GM19025 (cell line): Measurements from ENCODE around the gene LSAMP.

Experiments
- ATAC-seq: cut with Tn5 transposase; IDR thresholded peaks from one replicate; pipeline ENCODE4 v1.9.1; 2021; ENCODE audit warnings: mild to moderate bottlenecking, low read depth, moderate library complexity; ENCODE audit not compliant: unreplicated experiment

LSAMP gene

DNA sequence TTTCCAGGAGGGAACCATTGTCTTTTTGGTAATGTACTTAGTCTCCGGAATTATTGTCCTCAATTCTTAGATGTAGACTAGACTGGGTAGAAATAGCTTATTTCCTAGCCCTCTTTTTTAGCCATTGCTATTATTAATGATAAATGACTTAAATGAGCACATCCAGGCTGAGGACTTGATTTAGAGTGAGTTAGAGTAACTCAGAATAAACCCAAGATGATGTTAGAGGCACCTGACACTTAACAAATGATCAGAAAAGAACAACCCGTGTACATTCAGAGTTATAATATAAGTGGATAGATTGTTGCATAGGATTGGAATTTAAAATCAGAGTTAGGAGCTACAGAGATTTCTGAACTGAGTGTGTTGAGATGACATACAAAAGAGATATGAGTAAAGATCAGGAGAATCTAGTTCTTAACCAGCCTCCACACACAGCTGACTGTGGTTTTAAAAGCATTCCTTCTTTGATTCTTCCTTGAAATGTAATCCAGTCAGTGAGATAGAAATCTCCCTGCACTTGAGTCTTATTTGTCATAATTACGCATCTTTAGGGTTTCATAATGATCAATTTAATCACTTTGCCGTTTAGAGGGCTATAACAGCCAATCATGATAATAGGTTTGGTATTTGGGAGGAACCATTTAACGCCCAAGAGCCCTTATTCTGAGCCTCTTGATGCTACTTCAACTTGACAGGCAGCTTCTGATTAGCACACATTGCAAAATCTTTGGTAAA lies 455.4 kb downstream of the LSAMP start:
- no peak for ATAC-seq

DNA sequence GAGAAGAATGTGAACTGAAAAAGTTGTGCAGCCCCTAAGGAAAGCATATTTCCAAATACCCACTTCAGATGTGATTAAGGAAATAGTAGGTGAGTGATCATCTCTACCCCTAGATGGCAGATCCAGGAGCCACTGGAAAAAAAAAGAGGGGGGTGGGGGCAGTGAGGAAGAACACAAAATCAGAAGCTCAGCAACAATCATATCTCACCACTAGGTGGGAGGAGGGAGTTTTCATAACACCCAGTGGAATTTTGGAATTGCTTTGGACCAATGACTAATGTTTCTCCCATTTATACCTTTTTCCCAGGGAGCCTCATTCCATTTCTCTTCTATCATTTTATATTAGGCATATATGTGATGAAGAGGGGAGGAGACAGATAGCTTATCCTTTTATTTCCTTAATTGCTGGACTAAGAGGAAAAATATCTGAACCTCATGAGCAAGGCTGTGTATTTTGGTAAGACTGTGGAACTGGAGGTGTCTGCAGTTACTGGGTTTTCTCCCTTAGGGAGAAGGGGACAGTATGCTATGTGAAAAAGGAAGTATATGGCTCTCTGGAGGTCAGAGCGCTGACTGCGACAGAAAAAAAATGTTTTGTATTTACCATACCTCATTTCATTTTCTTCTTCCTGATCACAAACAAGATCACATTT lies 458.6 kb downstream of the LSAMP start:
- no peak for ATAC-seq

DNA sequence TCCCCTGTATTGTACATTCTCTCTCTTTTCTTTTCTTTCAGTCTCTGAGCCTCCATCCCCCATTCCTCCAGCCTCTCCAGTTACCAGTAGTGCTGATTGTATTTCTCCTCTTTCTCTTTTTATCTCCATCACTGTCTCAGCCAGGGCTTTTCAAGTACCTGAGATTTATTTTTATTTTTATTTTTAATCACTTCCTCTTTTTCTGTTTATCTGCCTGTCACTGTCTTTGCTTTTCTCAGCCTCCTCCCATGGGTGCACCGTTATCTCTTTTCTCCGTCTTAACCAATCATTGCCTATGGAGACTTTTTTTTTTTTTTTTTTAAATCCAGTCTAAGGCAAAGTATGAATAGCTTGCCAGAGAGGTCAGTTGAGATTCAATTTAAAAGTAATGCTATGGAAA lies 462.7 kb downstream of the LSAMP start:
- no peak for ATAC-seq

DNA sequence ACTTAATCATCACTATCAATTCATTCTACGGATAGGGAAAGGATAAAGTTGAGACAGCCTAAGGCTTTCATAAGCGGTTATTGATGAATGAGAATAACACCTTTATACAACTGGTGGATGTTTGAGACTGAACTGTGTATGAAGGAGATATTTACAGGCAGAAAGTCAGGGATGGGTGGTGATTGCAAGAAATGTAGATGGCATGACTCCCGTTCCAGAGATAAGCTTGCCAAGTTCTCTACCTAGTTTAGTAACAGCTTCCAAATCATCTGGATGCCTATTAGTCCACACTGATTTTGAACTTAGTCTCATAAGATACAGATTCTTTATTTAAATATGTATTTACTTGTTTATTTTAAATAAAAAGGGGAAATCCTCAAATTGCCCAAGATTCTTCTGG lies 463.2 kb downstream of the LSAMP start:
- ATAC-seq, result no peak

DNA sequence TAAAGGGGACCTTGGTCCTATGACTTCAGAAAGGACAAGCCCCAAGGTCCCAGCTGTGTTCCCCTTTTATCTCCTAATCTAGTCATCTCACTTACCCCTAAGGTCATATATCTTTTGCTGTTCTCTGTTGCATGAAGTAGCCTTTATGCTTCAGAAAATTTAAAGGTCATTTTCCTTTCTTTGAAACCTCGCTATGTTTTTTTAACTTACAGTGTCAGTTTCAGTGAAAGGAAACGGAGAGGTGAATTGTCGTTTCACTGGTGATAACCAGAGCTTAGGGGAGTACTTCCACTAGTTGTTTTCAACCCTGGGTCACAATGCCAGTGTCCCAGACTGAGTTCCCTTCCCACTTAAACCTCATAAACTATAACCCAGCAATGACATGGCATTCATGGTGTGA lies 464.6 kb downstream of the LSAMP start:
- no peak for ATAC-seq

DNA sequence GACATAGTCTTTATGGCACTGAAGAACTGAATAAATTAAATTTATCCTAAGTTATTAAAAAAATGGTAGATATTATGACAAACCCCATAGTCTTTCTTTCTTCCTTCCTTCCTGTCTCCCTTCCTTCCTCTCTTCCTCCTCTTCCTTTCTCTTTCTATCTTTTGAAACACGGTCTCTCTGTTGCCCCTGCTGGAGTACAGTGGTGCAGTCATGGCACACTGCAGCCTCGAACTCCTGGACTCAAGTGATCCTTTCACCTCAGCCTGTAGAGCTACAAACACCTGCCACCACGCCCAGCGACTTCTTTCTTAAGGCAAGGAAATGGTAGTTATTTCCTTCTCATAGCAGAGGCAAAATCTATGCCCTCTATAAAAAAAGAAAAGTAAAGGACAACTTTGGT lies 467.4 kb downstream of the LSAMP start:
- ATAC-seq, result no peak

DNA sequence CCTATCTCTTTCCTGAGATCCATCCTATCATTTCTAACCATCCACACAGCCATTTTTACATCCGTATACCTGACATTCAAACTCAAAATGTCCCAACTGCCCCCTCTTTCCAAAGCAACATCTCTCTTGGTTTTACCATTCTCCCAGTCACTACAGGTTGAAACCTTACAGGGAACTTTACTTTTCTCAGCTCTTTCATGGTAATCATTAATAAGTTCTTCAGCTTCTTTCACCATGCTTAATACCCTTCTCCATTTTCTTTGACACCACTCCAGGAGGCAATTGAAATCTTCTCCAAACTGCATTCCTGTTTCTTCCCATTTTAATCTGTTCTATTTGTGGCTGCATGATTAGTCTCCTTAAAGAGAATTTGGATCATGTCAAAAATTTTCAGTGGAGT lies 469.5 kb downstream of the LSAMP start:
- ATAC-seq, result no peak

DNA sequence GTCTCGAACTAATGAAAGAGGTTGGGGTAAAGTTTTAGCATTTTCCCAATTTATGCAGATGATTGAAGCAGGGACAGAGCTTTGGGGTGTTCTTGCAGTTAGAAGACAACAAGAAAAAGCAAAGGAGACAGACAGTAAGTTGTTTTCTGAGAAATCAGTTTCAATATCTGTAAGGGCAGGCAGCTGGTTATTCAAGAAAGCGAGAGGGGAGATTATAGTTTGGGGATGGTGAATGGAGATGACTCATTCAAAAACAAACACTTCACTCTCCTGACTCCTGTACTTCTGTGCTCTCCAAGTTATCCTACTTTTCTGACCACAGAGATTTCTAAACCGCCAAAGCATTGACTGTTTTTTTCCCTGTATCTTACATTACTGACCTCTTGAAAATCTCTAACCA lies 469.9 kb downstream of the LSAMP start:
- ATAC-seq, result no peak

DNA sequence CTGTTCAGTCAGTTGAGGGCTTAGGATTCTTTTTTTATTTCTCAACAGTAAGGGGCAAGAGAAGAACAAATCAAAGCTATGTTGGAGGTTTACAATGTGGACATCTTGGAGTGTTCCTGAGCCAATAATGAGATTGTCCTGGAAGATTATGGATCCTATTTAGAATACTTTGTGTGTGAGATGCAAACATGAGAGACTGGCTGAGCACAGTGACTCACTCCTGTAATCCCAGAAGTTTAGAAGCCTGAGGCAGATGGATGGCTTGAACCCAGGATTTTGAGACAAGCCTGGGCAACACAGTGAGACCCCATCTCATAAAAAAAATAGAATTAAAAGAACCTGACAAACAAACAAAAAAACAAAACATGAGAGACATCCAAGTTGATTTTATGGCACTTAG lies 470.3 kb downstream of the LSAMP start:
- no peak for ATAC-seq

DNA sequence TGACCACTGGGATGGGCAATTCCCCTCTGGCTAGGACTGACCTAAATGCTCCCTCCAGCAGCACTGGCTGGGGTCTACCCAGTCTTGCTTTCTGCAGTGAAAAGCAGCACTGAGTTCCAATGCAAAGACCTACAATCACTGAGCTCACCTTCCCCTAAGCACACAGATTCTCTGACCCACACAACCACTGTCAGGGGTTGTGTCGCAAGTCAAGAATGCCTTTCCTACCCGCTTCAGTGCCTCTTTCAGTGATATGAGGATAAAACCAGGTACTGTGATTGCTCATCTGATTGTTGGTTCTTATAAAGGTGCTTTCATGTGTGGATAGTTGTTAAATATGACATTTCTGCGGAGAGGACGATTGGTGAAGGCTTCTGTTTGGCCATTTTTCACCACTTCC lies 476.4 kb downstream of the LSAMP start:
- ATAC-seq, result no peak

DNA sequence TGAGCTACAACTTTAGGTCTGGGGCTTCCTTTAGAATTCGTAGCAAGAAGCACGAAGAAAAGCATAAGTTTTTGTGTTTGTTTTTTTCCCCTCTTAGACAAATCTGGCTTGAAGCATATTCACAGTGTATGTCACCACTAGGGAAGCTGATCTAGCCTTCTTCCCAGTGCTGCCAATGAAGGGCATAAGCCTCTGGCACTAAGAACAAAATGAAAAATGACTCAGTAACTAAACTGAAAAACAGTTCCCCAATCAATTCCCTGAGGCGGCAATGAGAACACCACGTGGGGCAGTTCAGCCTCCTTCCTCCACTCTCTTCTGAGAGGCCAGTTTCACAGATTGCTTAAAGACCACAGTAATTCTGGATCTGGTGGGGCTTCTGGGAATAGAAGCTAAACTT lies 483.9 kb downstream of the LSAMP start:
- ATAC-seq, result no peak

DNA sequence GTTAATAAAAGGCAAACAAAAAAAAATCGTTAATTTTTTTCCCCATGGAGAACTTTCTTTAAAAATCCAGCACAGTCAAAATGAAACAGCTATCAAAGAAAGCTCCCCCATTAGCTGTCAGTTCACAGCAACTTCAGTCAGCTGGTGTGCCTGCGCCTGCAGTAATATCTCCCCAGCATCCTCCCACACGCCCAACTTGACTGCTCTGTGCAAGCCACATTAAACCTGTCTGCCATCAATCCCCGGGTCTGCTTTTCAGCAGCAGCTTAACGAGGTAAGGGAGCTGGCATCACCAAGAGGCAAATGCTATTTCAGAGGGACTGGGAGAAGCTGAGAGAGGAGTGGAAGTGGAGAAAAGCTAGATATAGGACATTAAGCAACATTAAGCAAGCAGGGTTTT lies 484.5 kb downstream of the LSAMP start:
- ATAC-seq, result peak; percentile 82

DNA sequence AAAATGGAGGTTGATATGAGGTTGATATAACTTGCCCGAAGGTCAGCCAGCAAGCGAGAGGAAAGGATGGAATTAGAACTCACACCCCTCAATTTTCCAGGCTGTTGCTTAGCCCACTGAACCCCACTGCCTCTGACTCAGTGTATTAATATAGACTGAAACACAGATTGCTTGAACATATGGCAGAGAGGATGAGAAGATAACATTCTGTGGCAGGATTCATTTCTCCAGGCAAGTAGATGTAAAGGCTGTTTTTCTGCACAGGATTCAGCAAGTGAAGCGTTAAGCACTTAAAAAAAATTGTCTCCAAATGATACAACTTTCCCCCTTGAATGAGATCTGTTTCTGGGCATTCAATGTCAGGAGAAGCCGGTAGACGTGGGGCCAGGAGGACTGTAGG lies 486.8 kb downstream of the LSAMP start:
- no peak for ATAC-seq

DNA sequence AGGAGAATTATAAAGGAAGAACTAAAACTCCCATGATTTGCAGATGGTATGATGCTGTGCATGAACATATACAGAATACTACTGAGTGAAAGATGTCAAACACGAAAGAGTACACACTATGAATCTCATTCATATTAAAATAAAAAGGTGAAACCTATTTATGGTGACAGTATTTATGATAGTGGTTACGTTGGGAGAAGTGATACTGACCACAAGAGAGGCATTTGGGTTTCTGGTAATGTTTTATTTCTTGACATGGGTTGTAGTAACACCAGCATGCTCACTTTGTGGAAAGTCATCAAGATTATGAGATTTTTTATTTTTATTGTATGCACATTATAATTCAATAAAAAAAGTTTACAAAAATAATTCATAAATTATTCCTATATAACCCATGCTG lies 498.0 kb downstream of the LSAMP start:
- no peak for ATAC-seq

DNA sequence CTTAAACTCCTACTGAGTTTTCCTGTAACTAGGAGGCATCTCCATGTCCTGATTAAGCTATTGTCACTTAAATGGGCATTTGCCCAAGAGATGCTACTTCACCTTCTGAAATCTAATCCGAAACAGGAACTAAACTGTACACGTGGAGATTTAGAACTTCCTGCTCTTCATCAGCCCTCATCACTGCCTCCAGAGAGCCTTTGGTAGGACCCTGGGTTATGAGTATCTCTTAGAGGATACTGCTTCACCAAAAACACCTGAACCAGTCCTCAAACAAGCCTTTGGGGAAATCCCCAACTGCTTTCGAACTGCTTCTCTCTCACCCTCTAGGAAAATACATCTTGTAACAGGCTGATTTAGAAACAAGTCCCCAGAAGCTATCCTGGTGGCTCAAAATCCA lies 501.7 kb downstream of the LSAMP start:
- ATAC-seq, result no peak

DNA sequence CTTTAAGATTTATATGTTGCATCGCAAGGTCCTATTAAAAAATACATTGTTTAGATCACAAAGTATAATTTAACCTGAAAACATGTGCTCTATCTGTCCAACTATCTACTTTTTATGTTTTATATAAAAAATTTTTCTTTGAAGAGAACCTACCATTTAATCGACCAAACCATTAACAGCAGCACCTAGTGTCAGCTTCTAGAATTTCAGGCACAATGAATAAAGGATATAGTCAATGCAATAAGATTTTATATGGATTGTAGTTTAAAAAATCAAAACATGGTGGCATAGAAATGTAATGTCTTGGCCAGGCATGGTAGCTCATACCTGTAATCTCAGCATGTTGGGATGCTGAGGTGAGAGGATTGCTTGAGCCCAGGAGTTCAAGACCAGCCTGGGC lies 508.2 kb downstream of the LSAMP start:
- ATAC-seq, result no peak

DNA sequence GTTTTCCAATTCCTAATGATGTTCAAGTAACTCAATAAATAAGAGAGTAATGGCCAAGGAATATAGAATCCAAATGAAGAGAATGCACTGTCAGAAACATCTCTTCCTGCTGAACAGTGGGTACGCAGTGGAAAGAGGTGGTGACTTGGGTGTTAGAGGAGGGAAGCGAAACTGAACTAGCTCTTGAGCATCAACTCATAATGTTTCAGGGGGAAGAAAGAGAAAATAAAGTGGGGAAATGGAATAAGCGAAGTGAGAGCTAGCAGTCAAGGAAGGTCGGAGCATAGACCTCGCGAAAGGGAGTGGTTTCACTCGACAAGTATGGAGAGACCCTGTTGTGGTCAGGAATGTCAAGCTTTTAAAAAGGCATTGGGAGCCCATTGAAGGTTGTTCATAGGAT lies 512.5 kb downstream of the LSAMP start:
- ATAC-seq, result no peak

DNA sequence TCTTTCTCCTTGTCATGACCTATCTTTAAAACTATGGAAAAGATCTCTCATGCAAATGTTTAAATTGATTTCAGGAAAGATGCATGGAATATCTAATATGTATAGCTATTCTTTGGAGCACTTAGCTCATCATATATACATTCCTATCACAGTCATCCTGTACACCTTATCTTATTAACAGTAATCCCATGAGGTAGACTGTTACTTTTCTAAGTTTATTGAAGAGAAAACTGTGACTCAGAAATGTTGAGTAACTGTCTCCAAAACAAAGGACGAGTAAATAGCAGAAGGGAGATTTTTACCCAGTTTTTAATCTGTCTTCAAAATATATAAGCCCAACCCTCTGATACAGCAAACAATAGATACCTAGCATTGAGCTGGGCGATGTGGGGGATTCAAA lies 513.7 kb downstream of the LSAMP start:
- ATAC-seq, result no peak

DNA sequence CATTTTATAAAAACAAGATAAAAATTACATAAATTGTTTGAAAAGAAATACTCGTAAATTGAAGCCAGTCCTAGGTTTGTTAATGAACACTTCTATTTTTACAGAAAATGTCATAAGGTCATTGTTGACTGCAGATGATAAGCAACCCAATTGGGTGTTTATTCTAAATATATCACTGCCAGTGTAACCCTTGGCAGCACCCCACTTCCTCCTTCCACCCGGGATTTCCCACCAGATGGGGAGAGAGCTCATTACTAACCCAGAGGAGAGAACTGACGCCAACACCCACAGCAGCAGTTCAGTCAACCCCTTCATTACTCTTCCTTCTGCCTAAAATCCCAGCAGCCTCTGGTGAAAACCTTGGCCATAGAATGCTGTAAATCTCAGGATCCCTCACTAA lies 514.4 kb downstream of the LSAMP start:
- peak; percentile 43 for ATAC-seq

DNA sequence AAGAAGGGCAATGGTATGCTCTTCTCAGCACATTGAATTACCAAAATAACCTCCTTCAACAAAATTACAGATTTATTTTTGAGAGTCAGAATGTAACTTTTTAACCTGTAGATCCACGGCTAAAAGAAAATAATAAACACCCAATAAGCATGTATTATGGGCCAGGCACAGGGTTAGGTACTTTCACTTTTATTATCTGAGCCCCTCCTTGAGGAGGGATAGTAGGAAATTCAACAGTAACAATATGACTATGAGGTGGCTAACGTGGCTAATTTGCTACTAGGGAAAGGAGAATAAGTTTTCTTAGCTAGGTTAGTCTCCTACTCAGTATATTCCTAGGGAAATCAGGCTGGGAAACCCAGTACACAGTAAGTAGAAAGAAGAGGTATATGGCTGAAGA lies 515.1 kb downstream of the LSAMP start:
- no peak for ATAC-seq

DNA sequence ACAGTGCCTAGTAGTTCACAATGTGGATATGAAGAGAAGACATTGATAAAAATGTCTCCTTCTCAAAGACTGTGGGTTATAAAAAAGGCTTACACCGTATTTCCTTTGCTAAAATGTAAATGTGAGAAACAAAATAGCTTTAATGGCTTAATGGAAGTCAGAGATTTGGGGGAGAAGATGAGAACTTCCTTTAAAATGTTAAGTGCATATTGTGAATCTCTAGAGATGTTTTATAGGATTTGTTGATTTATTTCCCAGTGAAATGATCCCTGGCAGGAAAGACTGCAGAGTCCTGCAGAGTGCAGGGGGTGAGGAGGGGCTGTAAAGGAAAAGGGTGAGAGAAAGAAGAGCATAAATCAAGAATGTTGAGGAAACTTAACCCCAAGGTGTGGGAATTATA lies 516.9 kb downstream of the LSAMP start:
- no peak for ATAC-seq

DNA sequence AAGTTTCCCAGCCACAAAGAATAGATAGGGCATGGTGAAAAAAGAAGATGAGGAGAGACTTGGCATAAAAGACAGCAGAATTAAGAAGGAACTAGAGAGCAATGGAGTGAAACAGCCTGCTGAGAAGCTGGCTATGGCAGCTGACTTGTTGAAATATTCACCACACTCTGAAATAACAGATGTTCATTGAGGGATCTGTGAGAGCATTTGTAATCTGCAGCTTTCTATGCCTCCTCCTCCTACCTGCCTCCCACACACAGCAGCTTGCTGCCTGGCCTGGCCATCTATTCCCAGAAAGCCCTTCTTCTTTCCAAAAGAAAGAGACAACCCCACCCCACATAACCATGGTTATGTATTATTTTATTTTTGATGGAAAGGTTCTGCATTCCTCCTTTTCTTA lies 518.1 kb downstream of the LSAMP start:
- ATAC-seq, result no peak
